SK-MEL-5 (cell line): ENCODE results near the gene PATL2. TPM values are rescaled to one million over a fixed set of nuclear protein-coding genes. Genes with fewer than 3 reads are reported as not detected.
"Not testable (repeated sequence)": the region's sequence is repeated elsewhere in the genome, so short reads cannot be mapped to it uniquely, and the experiment has no call there.

ENCODE experiments used
- DNase-seq: peaks from one replicate; pipeline ENCODE4 v3.0.0-alpha.2; 2016; ENCODE audit warnings: low read depth, low spot score
- in situ Hi-C: cut with HindIII; loops from 2 replicates; pipeline ENCODE4 v1.10.0; 2016; ENCODE audit warnings: low sequenced_read_pairs, high pct_unique_total_duplicates, low pct_unique_long_range_greater_than_20kb
- total RNA-seq: library from RNA; depleted of rRNA; stranded (reverse); fragments of >200 nt; shearing (Covaris generic); gene quantifications from 2 replicates; pipeline ENCODE4 v1.2.3, GENCODE V29; 2014

The PATL2 gene
- total RNA-seq, 1 experiment from 2014 or later: 0.21 TPM

DNA sequence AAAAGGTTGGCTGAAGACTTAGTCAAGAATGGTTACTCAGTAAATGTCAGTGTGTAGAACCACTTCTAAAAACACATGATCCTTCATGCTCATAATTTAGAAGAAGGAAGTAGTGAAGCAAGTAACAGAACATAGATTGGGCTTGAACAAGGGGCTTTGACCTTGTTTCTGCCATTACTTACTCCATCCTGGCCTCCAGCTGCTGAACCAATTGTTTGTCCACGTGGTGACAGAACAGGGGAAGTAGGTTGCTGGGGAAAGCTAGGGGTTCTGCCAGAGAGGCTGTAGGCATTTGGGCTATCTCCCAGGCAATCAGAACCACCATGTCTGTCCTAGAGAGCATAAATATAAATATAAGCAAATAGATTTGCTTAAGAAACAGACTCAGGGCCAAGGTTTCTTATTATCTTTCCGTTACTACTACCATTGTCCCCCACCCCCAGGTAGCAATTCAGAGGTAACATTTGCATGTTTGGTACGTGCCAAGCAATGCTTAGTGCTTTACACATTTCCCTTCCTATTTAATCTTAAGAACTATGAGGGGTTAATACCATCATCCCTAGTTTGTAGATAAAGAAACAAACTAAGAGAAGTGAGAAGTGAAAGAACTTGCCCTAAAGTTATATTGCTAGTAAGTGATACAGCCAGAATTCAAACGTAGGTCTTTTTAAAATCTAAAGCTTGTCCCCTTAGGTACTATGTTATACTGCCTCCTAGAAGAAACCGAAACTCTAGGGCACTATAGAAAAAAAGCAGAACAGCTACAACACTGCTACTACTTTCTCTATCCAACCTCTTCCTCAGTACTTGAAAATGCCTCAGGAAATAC is 44.7 kb downstream of the PATL2 start:
- DNase-seq: no peak
- in situ Hi-C loops: no loop called here

DNA sequence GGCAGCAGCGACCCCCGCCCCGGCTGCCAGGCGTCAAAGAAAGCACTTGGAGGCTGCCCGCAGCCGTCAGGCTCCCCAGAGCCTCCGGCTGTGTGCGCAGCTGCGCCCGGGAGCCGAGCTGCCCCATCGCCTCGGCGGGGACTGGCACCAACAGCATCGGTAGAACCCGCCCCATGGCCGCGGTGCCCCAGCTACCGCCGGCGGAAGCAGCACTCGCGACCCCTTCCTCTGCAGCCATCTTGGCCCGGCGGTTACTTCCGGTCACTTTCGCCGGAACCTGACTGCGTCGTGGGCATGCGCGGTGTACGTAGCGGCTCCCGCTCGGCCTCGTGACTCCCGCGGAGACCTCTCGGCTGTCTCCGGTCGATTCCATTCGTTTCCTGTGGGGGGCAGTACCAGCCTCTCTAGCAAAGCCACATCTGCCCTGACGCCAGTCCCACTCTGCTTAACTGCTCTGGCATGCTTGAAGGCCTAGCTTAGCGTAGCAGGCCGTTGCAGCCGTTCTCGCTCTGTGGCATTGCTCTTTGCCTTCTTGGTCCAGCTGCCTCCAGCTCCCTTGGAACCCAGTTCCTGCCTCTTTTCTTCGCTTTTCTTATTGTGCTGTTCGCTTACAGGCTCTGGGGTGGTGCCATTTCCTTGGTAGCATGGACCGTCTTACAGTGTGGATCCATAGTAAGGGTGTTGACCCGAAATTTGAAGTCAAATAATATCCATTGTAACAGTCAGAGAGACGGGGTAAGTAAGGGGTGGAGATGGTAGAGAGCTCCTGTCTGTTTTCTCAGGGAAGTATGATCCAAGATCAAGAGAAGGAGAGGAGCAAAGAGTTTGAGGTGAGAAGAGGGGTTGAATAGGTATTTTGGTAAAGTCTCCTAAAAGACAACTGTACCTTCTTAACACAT is 47.5 kb downstream of the PATL2 start, which contains the start of gene SPG11:
TSS of gene SPG11 (minus strand) at position 253 of the 899 bp plus-strand sequence. CDS start at position 238, 15 bp downstream.
- in situ Hi-C loops: no loop called here
- DNase-seq: peak; percentile 98

DNA sequence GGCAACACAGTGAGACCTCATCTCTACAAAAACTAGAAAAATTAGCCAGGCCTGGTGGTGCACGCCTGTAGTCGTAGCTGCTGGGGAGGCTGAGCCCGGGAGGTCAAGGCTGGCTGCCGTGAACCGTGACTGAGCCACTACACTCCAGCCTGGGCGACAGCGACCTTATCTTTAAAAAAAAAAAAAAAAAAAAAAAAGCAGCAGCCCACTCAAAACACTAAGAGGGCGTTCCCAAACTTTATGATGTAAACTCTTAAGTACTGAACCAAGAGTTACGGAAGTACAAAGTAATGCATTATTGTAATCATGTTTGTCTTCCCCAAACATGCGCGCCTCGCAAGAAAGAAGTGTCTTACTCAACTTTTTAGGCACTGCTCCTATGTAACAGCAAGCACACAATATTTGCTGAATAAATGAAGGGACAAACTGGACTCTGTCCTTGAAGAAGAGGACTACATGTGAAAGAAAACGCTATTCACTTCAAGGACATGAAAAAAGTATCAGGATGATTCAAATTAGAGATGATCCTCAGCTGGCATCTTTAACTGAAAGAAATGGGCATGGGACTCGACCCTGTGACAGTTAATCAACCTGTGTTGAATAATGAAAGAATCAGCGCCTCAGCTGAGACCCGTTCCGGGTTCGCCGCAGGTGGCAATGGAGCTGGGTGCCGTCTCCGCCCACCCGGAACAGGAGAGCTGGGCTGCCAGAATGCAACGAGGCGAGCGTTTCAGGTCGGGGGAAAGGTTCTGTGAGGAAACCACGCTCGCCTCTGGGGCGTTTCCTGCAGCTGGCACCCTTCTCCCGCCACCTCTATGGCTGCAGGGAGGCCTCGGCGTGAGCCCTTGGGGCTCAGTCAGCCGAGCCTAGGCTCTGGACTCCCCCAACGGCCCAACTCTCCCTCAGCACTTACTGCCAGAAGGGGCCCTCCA is 48.4 kb downstream of the PATL2 start:
- peak; percentile 74 for DNase-seq
- in situ Hi-C loops: no loop called here

DNA sequence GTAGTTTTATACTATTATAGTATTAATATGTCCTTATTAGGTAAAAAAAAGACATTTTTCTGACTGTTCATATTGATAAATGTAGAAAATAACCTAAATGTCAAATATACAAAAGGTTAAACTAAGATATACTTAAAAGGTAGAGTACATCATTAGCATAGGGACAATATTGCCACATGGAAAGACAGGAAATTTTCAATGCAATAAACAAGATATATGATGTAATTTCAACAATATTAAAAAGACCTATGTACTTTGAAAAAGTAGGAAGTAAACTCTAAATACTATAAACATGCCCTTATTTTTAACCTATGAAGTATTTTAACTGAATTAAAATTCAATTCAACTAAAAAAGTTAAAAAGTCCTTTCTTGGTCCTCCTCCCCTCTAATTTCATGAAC is 49.5 kb downstream of the PATL2 start:
- in situ Hi-C loops: no loop called here

DNA sequence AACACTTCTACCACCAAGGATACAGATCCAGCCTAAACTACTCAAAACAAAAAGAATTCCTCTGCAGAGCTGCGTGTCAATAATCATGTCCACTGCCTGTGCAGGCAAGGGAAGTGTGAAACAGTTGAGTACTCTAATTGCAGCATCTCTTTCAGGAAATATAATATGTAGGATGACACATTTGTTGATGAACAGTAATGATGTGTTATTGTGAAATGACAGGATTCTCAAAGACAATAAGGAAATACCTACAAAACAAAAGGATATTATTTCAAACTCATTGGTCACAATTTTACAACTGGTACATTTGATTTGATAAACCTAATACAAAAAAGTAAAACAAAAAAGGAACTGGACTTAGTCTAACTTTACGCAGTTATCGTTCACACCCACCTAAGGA is 52.1 kb downstream of the PATL2 start:
- in situ Hi-C loops: no loop called here
- no peak for DNase-seq

More for the DNA sequence above, 49.5 kb downstream of the PATL2 start:
- DNase-seq: no peak

DNA sequence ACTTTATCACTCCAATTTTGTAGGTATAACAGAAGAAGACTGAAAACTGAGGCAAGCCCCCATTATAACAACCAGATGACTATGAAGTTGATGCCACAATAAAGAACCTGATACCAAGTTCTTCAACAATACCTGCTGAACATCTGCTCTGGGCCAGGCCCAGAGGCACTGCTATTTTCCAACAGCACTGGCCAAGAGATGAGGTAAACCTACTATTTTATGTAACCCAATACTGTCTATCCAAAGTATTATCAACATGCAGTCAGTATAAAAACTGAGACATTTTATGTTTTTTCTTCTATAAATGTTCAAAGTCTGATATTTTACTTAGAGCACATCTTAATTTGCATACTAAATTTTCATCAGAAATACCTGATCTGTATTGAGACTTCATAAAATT is 53.7 kb downstream of the PATL2 start:
- no peak for DNase-seq
- in situ Hi-C loops: no loop called here

DNA sequence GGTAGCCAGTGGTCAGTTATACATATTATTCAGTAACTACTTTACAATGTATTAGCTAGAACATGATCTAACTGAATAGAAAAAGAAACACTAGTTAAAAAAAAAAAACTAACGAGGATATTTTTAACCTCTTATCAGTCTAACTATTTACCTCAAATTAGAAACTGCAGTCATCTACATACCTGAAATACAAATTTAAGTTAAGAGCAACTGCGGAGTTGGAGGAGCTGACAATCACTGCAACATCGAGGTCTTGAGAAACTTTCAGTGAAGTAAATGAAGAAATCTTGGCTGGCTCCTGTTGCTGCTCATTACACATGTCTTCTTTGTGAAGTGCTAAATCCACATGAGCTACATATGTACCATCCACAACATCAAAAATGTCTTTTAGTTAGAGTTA is 54.2 kb downstream of the PATL2 start:
- DNase-seq: no peak
- in situ Hi-C loops: no loop called here

DNA sequence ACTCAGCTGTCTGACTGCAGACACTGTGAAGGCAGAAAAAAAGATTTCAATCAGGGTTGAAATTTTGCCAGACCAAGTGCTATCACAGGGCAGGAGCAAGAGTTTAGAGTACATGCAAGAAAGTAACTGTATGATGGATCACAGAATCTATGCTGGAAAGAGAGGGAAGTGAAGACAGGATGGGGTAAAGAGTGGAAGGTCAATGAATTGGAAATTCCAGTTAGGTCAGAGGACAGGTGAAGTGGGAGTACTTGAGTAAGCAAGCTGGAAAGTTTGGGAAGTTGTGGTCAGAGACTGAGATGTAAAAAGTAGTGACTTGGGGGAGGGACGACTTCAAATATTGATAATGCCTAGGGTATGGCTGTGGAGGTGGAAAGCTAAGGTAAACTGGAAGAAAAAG is 54.8 kb downstream of the PATL2 start:
- in situ Hi-C loops: no loop called here
- no peak for DNase-seq

DNA sequence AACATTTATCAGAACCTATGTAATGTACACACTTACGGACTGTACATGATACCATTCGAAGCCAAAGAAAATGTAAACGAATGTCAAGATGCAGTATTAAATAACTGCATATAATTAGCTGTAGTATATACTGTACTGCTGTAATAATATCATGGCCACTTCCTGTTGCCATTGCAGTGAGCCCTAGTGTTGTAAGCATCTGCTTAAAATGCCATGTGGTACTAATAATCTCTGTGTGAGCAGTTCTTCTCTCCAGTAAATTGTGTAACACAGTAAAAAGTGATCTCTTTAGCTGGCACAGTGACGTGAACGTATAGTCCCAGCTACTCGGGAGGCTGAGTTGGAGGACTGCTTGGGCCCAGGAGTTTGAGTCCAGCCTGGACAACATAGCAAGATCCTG is 56.3 kb downstream of the PATL2 start:
- DNase-seq: no peak
- in situ Hi-C loops: no loop called here

DNA sequence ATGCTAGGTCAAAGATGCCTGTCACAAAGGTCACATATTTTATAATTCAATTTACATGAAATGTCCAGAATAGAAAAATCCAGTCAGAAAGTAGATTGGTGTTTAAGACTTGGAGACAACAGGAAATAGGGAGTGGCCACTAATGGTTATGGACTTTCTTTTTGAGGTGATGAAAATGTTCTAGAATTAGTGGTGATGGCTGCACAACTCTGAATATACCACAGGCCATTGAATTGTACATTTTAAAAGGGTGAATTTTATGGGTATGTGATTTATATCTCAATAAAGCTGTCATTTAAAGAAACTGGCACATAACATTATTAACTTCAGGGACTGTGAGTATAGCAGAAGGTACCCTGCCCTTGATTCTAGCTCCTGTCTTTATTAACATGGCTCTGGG is 63.5 kb downstream of the PATL2 start:
- in situ Hi-C loops: no loop called here
- DNase-seq: no peak

DNA sequence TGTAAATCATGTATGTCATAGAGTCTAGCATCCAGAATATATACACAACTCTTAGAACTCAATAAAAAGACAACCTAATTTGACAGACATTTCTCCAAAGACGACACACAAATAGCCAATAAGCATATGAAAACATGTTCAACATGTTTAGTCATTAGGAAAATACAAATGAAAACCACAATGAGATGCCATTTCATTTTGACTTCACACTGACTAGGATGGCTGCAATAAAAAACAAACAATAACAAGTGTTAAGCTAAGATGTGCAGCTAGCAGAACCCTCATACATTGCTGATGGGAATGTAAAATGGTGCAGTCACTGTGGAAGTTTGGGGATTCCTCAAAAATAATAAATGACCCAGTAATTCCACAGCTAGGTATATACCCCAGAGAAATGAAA is 64.1 kb downstream of the PATL2 start:
- in situ Hi-C loops: no loop called here
- no peak for DNase-seq

DNA sequence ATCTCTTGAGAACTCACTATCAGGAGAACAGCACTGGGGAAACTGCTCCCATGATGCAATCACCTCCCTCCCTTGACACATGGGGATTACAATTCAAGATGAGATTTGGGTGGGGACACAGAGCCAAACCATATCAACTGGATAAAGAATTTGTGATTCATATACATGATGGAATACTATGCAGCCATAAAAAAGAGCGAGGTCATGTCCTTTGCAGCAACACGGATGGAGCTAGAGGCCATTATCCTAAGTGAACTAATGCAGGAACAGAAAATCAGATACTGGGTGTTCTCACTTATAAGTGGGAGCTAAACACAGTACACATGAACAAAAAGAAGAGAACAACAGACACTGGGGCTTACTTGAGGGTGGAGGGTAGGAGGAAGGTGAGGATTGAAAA is 64.7 kb downstream of the PATL2 start:
- in situ Hi-C loops: no loop called here
- no peak for DNase-seq

DNA sequence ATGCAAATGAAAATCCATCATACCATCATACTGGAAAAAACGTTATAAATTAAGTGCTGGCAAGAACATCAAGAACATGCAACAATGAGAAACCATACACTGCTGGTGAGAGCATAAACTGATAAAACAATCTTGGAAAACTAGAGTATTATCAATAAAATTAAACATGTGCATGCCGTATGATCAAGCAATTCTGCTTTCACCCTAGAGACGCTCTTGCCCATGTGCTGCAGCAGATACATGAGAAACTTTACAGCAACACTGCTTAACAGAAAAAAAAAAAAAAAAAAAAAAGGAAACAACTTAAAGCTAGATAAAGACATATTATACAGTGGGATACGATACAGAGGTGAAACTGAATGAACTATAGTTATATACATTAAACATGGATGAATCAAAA is 69.5 kb downstream of the PATL2 start:
- in situ Hi-C loops: no loop called here

DNA sequence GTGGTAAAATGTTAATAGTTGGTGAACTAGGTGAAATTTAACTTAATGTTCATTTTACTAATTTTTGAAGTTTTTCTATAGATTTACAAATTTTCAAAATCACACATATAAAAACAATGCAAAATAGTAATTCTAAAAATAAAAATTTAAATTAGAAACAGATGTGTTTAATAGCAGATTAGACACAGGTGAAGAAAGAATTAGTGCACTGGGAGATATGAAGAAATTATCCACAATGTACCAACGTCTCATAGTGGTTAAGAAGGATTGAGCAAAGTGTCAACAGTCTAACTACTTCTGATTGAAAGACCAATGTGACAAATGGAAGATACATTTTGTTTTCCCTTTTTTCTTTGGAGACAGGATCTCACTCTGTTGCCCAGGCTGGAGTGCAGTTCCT is 74.1 kb downstream of the PATL2 start:
- no peak for DNase-seq
- in situ Hi-C loops: no loop called here

More for the DNA sequence above, 69.5 kb downstream of the PATL2 start:
- DNase-seq: no peak

DNA sequence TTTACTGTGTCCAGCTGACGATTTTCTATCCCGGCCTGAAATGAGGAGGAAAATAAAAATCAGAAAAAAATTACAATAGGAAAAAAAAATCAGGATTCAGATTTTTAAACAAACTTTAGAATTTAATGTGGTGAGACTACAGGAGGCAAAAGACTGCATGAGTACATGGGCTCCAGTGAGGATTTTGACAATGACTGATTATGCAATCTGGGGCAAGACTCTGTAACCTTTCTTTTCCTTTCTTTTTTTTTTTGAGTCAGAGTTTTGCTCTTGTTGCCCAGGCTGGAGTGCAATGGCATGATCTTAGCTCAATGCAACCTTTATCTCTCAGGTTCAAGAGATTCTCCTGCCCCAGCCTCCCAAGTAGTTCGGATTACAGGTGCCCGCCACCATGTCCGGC is 77.5 kb downstream of the PATL2 start:
- DNase-seq: peak; percentile 6
- in situ Hi-C loops: no loop called here

DNA sequence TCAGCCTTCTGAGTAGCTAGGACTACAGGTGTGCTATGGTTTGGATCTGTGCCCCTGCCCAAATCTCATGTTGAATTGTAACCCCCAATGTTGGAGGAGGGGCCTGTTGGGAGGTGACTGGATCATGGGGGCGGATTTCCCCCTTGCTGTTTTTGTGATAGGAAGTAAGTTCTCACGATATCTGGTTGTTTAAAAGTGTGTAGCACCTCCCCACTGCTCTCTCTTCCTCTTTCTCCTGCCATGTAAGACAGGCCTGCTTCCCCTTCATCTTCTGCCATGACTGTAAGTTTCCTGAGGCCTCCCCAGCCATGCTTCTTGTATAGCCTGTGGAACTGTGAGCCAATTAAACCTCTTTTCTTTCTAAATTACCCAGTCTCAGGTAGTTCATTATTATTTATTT is 85.8 kb downstream of the PATL2 start:
- in situ Hi-C loops, DNase-seq: not testable (repeated sequence)

DNA sequence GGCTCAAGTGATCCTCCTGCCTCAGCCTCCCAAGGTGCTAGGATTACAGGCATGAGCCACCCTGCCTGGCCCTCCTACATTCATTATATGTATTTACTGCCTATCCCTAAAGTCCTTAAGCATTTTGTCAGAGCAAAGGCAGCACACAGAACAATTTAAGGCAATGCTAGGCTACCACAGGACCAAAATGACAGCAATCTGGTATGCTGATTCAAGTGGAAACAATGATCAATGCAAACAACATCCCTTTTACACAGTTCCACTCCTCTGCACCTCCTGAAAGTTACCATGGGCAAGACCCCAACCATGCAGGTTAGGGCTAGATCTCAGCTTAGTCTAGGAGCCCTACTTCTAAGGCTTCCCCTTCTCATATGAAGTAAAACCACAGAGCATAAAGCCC is 87.9 kb downstream of the PATL2 start:
- no peak for DNase-seq
- in situ Hi-C loops: no loop called here

DNA sequence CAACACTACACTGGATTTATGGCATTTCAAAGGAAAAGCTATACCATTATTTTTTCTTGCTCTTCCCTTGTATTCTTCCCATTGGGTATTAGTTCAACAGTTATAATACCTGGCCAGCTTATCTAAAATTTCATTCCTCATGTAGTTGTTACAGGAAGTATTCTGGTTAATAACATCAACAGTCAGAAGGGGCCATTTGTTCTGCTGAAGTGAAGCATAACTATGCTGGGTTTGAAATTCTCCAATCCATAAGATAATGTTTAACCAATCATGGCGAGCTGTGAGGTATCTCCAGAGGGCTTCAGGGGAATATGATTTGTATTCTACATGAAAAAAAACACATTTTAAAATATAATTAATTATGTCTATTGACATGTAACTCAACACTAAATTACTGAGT is 91.0 kb downstream of the PATL2 start:
- no peak for DNase-seq
- in situ Hi-C loops: no loop called here
